GM12872 (cell line): ENCODE results near the gene UAP1.

Experiments used
- CTCF ChIP-seq: IDR thresholded peaks from 3 replicates; pipeline ENCODE4 v1.5.1; 2011; ENCODE audit warnings: low read depth, mild to moderate bottlenecking, low read length, moderate library complexity; ENCODE audit not compliant: insufficient read depth

UAP1 gene

DNA sequence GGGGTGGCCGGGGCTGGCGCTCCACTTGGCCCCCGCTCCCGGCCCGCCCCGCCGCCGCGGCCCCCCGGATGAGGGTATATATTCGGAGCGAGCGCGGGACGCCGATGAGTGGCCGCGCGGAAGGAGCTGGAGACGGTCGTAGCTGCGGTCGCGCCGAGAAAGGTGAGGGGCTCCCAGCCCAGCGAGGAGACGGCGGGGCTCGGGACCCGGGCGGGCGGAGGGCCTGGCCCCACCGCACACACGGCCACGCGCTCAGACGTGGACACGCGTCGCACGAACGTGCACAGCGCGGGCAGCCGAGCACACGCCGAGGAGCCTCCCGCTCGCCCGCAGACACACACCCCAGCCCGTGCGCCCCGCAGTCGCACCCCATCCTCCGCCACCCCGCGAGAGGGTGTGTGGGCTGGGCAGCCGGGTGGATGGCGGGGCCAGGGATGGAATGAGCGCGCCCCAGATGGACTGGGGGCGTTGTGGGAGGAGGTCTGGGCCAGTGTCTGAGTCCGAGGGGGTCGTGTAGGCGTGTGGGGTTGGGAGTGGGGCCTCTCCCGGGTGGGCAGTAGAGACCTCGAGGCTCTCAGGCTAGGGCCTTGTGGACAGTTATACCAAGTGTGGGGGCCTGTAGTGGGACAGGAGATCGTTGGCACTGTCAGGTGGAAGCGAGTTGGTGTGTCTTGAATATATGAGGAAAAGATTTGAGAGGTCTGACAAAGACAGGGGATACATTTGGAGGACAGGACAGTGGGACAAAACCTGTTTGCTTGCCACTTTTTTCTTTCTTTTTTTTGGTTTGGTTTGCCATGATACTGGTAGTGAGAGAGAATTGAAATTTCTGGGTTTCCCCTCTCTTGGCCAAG is at the start of gene UAP1:
Gene UAP1 (plus strand): TSS at position 107 of the 854 bp plus-strand sequence. CDS start 4,347 bp downstream, outside the sequence.
- no peak for TF ChIP-seq CTCF

DNA sequence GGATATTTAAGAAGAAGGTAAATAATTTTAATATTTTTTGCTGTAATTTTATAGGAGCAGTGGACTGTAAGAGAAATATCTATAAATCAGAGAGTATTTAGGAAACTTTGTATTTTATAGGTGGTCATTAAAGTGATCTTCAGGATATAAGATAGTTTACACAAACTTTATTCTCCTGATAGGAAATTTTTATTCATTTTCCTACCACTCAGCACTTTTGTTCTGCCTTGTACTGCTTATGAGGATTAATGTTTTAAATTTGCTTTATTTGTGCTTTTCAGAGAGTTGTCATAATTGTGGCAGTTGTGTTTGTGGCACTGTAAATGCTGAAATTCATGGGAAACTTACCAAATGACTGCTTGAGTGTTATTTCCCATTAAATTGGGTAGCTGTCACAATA is 34.2 kb upstream of the UAP1 start:
- no peak for TF ChIP-seq CTCF

DNA sequence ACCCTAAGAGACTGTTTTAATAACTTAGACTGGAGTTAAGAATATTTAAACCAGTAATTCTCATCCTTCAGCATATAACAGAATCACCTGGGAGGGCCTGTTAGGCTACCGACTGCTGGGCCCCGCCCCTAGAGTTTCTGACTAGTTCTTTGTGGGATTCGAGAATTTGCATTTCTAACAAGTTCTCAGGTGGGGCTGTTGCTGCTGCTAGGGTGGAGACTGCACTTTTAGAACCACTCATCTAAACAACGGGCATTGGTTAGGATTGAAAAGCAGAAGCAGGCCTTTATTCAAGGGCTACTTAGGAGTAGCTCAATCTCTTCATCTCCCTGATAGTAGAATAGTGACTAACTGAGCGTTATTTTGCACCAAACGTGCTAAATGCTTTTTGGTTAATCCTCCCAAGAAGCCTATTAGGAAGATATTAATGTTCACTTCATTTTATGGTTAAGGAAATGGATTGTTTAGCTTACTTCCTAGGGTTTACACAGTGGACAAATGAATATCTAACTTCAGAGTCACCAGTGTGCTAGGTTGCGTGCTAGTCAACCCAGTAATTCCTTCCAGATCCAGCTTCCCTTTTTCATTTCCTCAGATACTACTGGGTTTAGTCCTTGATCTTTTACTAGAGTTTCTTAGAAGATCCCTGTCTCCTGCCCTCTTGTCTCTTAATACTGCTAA is 31.1 kb upstream of the UAP1 start:
- no peak for TF ChIP-seq CTCF

DNA sequence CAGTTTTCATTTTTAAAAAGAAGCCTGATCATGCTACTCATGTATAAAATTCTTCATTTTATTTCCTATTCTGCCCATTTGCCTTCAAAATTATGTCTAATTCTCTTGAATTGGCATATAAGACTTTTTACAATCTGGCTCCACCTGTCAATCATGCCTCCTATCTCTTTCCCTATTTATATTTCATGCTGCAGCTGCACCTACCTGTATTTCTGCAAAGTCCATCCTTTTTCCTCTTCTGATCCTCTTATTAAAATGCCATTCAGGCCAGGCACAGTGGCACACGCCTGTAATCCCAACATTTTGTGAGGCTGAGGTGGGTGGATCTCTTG is 30.6 kb upstream of the UAP1 start:
- no peak for TF ChIP-seq CTCF

DNA sequence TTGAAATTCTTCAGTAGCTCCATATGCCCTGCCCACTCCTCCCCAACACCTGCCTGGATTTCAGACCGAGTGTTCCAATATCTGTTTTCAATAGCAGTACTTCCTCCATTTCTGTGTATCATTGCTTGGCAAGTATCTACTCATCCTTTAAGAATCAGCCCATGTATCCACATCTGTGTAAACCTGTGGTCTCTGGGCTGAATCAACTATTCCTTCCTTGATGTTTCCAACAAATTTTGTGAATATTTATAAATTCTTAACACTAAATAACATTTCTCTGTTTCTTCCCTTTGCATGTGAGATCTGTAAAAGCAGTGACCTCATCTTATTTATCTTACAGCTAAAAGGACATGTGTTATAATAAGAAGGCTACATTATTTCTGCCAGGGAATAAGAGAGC is 26.0 kb upstream of the UAP1 start:
- no peak for TF ChIP-seq CTCF

GRCh38 chr1:162536511-162536910 is 25.0 kb upstream of the UAP1 start:
- no peak for TF ChIP-seq CTCF

DNA sequence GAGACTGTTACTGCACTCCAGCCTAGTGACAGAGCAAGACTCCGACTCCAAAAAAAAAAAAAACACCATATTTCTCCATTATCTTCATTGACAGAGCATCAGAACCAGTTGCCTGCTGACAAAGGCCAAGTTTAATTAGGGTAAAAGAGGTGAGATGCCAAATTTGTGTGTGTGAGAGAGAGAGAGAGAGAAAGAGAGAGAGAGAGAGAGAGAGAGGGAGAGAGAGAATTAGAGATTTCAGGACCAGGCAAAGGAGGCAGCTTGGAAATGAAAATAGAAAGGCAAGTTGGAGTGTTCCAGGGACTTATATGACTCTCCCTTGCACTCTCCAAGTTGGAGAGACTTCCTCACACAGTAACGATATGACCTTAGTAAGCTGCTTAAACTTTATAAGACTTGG is 24.3 kb upstream of the UAP1 start:
- TF ChIP-seq CTCF = no peak
